ENCODE results near the gene OR6B3. TPM values are rescaled to one million over a fixed set of nuclear protein-coding genes. Genes with fewer than 3 reads are reported as not detected.
"Not testable (repeated sequence)": the region's sequence is repeated elsewhere in the genome, so short reads cannot be mapped to it uniquely, and the experiment has no call there.

OR6B3 gene
- total RNA-seq, 2 donors from 2014 or later: not detected

GRCh38 chr2:240052524-240052923 lies 797 bp downstream of the OR6B3 start:
- no peak for TF ChIP-seq CTCF (IDR thresholded peaks at IDR 0.05)
- Histone ChIP-seq H3K4me1 (no peaks in the 10 kb centered on the region), H3K4me3 (no peak overlapping the region), H3K27ac (no peak overlapping the region), H3K36me3 (no peaks in the 10 kb centered on the region), H3K27me3 (peaks cover 0 to 3% of the 10 kb centered on the region in 2 donors), H3K9me3 (no peaks in the 10 kb centered on the region)
- no peak for DNase-seq (ENCODE audit: low spot score)

GRCh38 chr2:240051697-240052096 lies 1.6 kb downstream of the OR6B3 start:
- Histone ChIP-seq H3K9me3 (no peaks in the 10 kb centered on the region), H3K4me1 (no peaks in the 10 kb centered on the region), H3K36me3 (no peaks in the 10 kb centered on the region), H3K4me3 (no peak overlapping the region), H3K27me3 (peaks cover 0 to 3% of the 10 kb centered on the region in 2 donors), H3K27ac (no peak overlapping the region)
- TF ChIP-seq CTCF (IDR thresholded peaks at IDR 0.05): no peak
- DNase-seq (ENCODE audit: low spot score): no peak

GRCh38 chr2:240050278-240050677 lies 3.0 kb downstream of the OR6B3 start:
- no peak for DNase-seq (ENCODE audit: low spot score)
- no peak overlapping the region for H3K4me3 ChIP-seq
- TF ChIP-seq CTCF (IDR thresholded peaks at IDR 0.05): no peak
- H3K27me3 ChIP-seq: peaks cover 0 to 3% of the 10 kb centered on the region in 2 donors
- no peaks in the 10 kb centered on the region for H3K9me3 ChIP-seq
- H3K4me1 ChIP-seq: no peaks in the 10 kb centered on the region
- no peaks in the 10 kb centered on the region for H3K36me3 ChIP-seq
- no peak overlapping the region for H3K27ac ChIP-seq

GRCh38 chr2:240048237-240048636 lies 5.1 kb downstream of the OR6B3 start:
- Histone ChIP-seq H3K27ac (no peak overlapping the region), H3K36me3 (no peaks in the 10 kb centered on the region), H3K9me3 (no peaks in the 10 kb centered on the region), H3K4me3 (no peak overlapping the region), H3K4me1 (no peaks in the 10 kb centered on the region), H3K27me3 (peaks cover 0 to 3% of the 10 kb centered on the region in 2 donors)
- no peak for DNase-seq (ENCODE audit: low spot score)
- no peak for TF ChIP-seq CTCF (IDR thresholded peaks at IDR 0.05)

GRCh38 chr2:240045098-240045497 lies 8.2 kb downstream of the OR6B3 start:
- Histone ChIP-seq H3K4me3 (no peak overlapping the region), H3K27me3 (no peaks in the 10 kb centered on the region), H3K4me1 (no peaks in the 10 kb centered on the region), H3K9me3 (no peaks in the 10 kb centered on the region), H3K36me3 (no peaks in the 10 kb centered on the region), H3K27ac (no peak overlapping the region)
- DNase-seq (ENCODE audit: low spot score): no peak
- no peak for TF ChIP-seq CTCF (IDR thresholded peaks at IDR 0.05)

- not testable (repeated sequence) for H3K27me3 ChIP-seq
These were observed 9.2 kb downstream of the OR6B3 start for GRCh38 chr2:240044096-240044495.

More at GRCh38 chr2:240044096-240044495, 9.2 kb downstream of the OR6B3 start:
- not testable (repeated sequence) for H3K27ac ChIP-seq; H3K4me3 ChIP-seq; H3K36me3 ChIP-seq; DNase-seq (ENCODE audit: low spot score); H3K4me1 ChIP-seq; H3K9me3 ChIP-seq
